GM23338 (cell line): ENCODE results near the gene CCR8.

Source experiments
- CREB1 ChIP-seq: fragments of 250-450 bp; sonication (Bioruptor Pico); IDR thresholded peaks from 2 replicates; pipeline ENCODE4 v1.5.0; 2020; ENCODE audit warnings: low read depth, mild to moderate bottlenecking, moderate library complexity
- EZH2 ChIP-seq: fragments of 200-600 bp; sonication (generic); IDR thresholded peaks from one replicate; pipeline ENCODE4 v1.8.0; 2017; ENCODE audit warnings: antibody characterized with exemption, mild to moderate bottlenecking, low read depth; ENCODE audit not compliant: unreplicated experiment
- EZH2phosphoT487 ChIP-seq: fragments of 200-600 bp; sonication (generic); IDR thresholded peaks from one replicate; pipeline ENCODE4 v1.8.1; 2018; ENCODE audit warnings: antibody characterized with exemption; ENCODE audit not compliant: unreplicated experiment
- JUNB ChIP-seq: IDR thresholded peaks from one replicate; pipeline ENCODE4 v1.6.1; 2016; ENCODE audit warnings: antibody characterized with exemption; ENCODE audit not compliant: unreplicated experiment
- NANOG ChIP-seq: IDR thresholded peaks from 2 replicates; pipeline ENCODE4 v1.6.1; 2016; ENCODE audit warnings: antibody characterized with exemption, borderline replicate concordance
- POLR2AphosphoS5 ChIP-seq: IDR thresholded peaks from 2 replicates; pipeline ENCODE4 v1.6.1; 2016; ENCODE audit warnings: antibody characterized with exemption, low read depth
- STAT1 ChIP-seq: IDR thresholded peaks from one replicate; pipeline ENCODE4 v1.6.1; 2016; ENCODE audit warnings: antibody characterized with exemption; ENCODE audit not compliant: unreplicated experiment
- ZNF331 ChIP-seq: fragments of 250-450 bp; sonication (Bioruptor Pico); IDR thresholded peaks from 2 replicates; pipeline ENCODE4 v1.5.0; 2020; ENCODE audit warnings: low read depth, mild to moderate bottlenecking, moderate library complexity
- TF ChIP-seq, protein P1 (sequence below), 2 experiments: fragments of 200-600 bp in 1 of 2; sonication (generic) in 1 of 2; conservative IDR thresholded peaks; 2 replicates each; pipeline versions ENCODE4 v1.5.1 to v1.6.1; 2016 to 2017; ENCODE audit warnings: antibody characterized with exemption in 2 of 2, low read depth in 2 of 2, mild to moderate bottlenecking in 2 of 2, moderate library complexity in 1 of 2
- TF ChIP-seq, protein P2 (sequence below): IDR thresholded peaks from one replicate; pipeline ENCODE4 v1.6.1; 2018; ENCODE audit warnings: antibody characterized with exemption; ENCODE audit not compliant: unreplicated experiment
- TF ChIP-seq, protein P3 (sequence below): fragments of 250-450 bp; sonication (Bioruptor Pico); IDR thresholded peaks from 2 replicates; pipeline ENCODE4 v1.5.0; 2020; ENCODE audit warnings: mild to moderate bottlenecking, moderate library complexity

DNA sequence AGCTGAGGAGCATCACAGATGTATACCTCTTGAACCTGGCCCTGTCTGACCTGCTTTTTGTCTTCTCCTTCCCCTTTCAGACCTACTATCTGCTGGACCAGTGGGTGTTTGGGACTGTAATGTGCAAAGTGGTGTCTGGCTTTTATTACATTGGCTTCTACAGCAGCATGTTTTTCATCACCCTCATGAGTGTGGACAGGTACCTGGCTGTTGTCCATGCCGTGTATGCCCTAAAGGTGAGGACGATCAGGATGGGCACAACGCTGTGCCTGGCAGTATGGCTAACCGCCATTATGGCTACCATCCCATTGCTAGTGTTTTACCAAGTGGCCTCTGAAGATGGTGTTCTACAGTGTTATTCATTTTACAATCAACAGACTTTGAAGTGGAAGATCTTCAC lies 3.0 kb downstream of the CCR8 start:
- TF ChIP-seq, protein P1, sequence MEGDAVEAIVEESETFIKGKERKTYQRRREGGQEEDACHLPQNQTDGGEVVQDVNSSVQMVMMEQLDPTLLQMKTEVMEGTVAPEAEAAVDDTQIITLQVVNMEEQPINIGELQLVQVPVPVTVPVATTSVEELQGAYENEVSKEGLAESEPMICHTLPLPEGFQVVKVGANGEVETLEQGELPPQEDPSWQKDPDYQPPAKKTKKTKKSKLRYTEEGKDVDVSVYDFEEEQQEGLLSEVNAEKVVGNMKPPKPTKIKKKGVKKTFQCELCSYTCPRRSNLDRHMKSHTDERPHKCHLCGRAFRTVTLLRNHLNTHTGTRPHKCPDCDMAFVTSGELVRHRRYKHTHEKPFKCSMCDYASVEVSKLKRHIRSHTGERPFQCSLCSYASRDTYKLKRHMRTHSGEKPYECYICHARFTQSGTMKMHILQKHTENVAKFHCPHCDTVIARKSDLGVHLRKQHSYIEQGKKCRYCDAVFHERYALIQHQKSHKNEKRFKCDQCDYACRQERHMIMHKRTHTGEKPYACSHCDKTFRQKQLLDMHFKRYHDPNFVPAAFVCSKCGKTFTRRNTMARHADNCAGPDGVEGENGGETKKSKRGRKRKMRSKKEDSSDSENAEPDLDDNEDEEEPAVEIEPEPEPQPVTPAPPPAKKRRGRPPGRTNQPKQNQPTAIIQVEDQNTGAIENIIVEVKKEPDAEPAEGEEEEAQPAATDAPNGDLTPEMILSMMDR (conservative IDR thresholded peaks at IDR 0.05; ENCODE audit: low read depth in 2 of 2): no peak
- TF ChIP-seq EZH2phosphoT487 (no peak), POLR2AphosphoS5 (no peak), EZH2 (no peak), CREB1 (no peak), JUNB (no peak), ZNF331 (no peak), NANOG (no peak), STAT1 (no peak)
- TF ChIP-seq, protein P2, sequence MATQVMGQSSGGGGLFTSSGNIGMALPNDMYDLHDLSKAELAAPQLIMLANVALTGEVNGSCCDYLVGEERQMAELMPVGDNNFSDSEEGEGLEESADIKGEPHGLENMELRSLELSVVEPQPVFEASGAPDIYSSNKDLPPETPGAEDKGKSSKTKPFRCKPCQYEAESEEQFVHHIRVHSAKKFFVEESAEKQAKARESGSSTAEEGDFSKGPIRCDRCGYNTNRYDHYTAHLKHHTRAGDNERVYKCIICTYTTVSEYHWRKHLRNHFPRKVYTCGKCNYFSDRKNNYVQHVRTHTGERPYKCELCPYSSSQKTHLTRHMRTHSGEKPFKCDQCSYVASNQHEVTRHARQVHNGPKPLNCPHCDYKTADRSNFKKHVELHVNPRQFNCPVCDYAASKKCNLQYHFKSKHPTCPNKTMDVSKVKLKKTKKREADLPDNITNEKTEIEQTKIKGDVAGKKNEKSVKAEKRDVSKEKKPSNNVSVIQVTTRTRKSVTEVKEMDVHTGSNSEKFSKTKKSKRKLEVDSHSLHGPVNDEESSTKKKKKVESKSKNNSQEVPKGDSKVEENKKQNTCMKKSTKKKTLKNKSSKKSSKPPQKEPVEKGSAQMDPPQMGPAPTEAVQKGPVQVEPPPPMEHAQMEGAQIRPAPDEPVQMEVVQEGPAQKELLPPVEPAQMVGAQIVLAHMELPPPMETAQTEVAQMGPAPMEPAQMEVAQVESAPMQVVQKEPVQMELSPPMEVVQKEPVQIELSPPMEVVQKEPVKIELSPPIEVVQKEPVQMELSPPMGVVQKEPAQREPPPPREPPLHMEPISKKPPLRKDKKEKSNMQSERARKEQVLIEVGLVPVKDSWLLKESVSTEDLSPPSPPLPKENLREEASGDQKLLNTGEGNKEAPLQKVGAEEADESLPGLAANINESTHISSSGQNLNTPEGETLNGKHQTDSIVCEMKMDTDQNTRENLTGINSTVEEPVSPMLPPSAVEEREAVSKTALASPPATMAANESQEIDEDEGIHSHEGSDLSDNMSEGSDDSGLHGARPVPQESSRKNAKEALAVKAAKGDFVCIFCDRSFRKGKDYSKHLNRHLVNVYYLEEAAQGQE: no peak
- TF ChIP-seq, protein P3, sequence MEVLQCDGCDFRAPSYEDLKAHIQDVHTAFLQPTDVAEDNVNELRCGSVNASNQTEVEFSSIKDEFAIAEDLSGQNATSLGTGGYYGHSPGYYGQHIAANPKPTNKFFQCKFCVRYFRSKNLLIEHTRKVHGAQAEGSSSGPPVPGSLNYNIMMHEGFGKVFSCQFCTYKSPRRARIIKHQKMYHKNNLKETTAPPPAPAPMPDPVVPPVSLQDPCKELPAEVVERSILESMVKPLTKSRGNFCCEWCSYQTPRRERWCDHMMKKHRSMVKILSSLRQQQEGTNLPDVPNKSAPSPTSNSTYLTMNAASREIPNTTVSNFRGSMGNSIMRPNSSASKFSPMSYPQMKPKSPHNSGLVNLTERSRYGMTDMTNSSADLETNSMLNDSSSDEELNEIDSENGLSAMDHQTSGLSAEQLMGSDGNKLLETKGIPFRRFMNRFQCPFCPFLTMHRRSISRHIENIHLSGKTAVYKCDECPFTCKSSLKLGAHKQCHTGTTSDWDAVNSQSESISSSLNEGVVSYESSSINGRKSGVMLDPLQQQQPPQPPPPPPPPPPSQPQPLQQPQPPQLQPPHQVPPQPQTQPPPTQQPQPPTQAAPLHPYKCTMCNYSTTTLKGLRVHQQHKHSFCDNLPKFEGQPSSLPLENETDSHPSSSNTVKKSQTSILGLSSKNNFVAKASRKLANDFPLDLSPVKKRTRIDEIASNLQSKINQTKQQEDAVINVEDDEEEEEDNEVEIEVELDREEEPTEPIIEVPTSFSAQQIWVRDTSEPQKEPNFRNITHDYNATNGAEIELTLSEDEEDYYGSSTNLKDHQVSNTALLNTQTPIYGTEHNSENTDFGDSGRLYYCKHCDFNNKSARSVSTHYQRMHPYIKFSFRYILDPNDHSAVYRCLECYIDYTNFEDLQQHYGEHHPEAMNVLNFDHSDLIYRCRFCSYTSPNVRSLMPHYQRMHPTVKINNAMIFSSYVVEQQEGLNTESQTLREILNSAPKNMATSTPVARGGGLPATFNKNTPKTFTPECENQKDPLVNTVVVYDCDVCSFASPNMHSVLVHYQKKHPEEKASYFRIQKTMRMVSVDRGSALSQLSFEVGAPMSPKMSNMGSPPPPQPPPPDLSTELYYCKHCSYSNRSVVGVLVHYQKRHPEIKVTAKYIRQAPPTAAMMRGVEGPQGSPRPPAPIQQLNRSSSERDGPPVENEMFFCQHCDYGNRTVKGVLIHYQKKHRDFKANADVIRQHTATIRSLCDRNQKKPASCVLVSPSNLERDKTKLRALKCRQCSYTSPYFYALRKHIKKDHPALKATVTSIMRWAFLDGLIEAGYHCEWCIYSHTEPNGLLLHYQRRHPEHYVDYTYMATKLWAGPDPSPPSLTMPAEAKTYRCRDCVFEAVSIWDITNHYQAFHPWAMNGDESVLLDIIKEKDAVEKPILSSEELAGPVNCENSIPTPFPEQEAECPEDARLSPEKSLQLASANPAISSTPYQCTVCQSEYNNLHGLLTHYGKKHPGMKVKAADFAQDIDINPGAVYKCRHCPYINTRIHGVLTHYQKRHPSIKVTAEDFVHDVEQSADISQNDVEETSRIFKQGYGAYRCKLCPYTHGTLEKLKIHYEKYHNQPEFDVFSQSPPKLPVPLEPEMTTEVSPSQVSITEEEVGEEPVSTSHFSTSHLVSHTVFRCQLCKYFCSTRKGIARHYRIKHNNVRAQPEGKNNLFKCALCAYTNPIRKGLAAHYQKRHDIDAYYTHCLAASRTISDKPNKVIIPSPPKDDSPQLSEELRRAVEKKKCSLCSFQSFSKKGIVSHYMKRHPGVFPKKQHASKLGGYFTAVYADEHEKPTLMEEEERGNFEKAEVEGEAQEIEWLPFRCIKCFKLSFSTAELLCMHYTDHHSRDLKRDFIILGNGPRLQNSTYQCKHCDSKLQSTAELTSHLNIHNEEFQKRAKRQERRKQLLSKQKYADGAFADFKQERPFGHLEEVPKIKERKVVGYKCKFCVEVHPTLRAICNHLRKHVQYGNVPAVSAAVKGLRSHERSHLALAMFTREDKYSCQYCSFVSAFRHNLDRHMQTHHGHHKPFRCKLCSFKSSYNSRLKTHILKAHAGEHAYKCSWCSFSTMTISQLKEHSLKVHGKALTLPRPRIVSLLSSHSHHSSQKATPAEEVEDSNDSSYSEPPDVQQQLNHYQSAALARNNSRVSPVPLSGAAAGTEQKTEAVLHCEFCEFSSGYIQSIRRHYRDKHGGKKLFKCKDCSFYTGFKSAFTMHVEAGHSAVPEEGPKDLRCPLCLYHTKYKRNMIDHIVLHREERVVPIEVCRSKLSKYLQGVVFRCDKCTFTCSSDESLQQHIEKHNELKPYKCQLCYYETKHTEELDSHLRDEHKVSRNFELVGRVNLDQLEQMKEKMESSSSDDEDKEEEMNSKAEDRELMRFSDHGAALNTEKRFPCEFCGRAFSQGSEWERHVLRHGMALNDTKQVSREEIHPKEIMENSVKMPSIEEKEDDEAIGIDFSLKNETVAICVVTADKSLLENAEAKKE (CRISPR knock-in tag): no peak
